Measurements from ENCODE around the gene AK5. TPM values are rescaled to one million over a fixed set of nuclear protein-coding genes. Genes with fewer than 3 reads are reported as not detected.
"Not testable (repeated sequence)": the region's sequence is repeated elsewhere in the genome, so short reads cannot be mapped to it uniquely, and the experiment has no call there.

The AK5 gene
- total and polyA plus RNA-seq, 9 donors = 0.45 to 3.5 (median 0.82) TPM; not detected in 2

- 6 to 16% (median 14%) methylated on average over 10 of the region's 10 CpGs for WGBS, 3 donors
- H3K27me3 ChIP-seq = no peaks in the 10 kb centered on the region
- DNase-seq = peak in 3 of 5 donors; percentile 27 to 49 (median 44)
- no peak overlapping the region for H3K27ac ChIP-seq
- no peaks in the 10 kb centered on the region for H3K9me3 ChIP-seq
- H3K36me3 ChIP-seq = no peaks in the 10 kb centered on the region
- peaks cover 6% of the 10 kb centered on the region for H3K4me1 ChIP-seq (ENCODE audit: insufficient read depth)
- no peak overlapping the region for H3K4me3 ChIP-seq
- TF ChIP-seq, protein P1, sequence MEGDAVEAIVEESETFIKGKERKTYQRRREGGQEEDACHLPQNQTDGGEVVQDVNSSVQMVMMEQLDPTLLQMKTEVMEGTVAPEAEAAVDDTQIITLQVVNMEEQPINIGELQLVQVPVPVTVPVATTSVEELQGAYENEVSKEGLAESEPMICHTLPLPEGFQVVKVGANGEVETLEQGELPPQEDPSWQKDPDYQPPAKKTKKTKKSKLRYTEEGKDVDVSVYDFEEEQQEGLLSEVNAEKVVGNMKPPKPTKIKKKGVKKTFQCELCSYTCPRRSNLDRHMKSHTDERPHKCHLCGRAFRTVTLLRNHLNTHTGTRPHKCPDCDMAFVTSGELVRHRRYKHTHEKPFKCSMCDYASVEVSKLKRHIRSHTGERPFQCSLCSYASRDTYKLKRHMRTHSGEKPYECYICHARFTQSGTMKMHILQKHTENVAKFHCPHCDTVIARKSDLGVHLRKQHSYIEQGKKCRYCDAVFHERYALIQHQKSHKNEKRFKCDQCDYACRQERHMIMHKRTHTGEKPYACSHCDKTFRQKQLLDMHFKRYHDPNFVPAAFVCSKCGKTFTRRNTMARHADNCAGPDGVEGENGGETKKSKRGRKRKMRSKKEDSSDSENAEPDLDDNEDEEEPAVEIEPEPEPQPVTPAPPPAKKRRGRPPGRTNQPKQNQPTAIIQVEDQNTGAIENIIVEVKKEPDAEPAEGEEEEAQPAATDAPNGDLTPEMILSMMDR (IDR thresholded peaks at IDR 0.05) = no peak
- TF ChIP-seq POLR2A (IDR thresholded peaks at IDR 0.05) (no peak), EP300 (IDR thresholded peaks at IDR 0.05) (no peak)
- intact Hi-C loops (cut with DNase I) = no loop called here
These were observed 233.3 kb downstream of the AK5 start for GRCh38 chr1:77514921-77515776.

DNA sequence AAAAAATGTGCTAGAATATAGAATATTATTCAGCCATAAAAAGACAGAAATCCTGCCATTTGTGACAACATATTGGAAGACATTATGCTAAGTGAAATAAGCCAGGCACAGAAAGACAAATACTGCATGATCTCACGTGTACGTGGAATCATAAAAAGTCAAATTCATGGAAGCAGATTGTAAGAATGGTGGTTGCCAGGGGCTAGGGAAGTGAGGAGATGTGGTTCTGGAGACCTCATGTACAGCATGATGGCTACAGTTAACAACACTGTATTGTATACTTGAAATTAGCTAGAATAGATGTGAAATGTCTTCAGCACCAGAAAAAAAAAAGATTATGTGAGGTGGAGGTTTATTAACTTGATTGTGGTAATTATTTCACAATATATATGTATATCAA, 234.3 kb downstream of the AK5 start:
- Histone ChIP-seq H3K4me1 (ENCODE audit: insufficient read depth) (peaks cover 6% of the 10 kb centered on the region), H3K36me3 (no peaks in the 10 kb centered on the region), H3K4me3 (no peak overlapping the region), H3K9me3 (no peaks in the 10 kb centered on the region), H3K27ac (no peak overlapping the region), H3K27me3 (no peaks in the 10 kb centered on the region)
- no peak for DNase-seq
- TF ChIP-seq, protein P1 (IDR thresholded peaks at IDR 0.05) = no peak
- WGBS, 3 donors = 74 to 90% (median 82%) methylated on average over 2 of the region's 2 CpGs
- intact Hi-C loops (cut with DNase I) = no loop called here

- TF ChIP-seq POLR2A (IDR thresholded peaks at IDR 0.05) = no peak
- TF ChIP-seq, protein P1 (IDR thresholded peaks at IDR 0.05) = no peak
- no peak for TF ChIP-seq EP300 (IDR thresholded peaks at IDR 0.05)
- 93 to 96% (median 94%) methylated on average over 3 of the region's 3 CpGs for WGBS, 3 donors
These were observed 242.2 kb downstream of the AK5 start for GRCh38 chr1:77524038-77524437.

DNA sequence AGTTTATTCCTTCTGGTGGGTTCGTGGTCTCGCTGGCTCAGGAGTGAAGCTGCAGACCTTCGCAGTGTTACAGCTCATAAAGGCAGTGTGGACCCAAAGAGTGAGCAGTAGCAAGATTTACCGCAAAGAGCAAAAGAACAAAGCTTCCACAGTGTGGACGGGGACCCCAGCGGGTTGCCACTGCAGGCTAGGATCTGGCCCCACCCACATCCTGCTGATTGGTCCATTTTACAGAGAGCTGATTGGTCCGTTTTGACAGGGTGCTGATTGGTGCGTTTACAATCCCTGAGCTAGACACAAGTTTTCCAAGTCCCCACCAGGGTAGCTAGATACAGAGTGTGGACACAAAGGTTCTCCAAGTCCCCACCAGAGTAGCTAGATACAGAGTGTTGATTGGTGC, 249.3 kb downstream of the AK5 start:
- not testable (repeated sequence) for H3K9me3 ChIP-seq; DNase-seq; H3K27me3 ChIP-seq; H3K4me3 ChIP-seq; H3K36me3 ChIP-seq; H3K4me1 ChIP-seq (ENCODE audit: insufficient read depth); H3K27ac ChIP-seq
- intact Hi-C loops (cut with DNase I) = loop anchor here in 3 of 4 donors (10.0 kb wide), 1 partner anchor 386 kb away; no protein-coding TSS in a partner anchor
- 95 to 98% (median 96%) methylated on average over 8 of the region's 8 CpGs for WGBS, 3 donors

More at GRCh38 chr1:77524038-77524437, 242.2 kb downstream of the AK5 start:
- DNase-seq = no peak
- Histone ChIP-seq H3K9me3 (no peaks in the 10 kb centered on the region), H3K36me3 (no peaks in the 10 kb centered on the region), H3K27me3 (no peaks in the 10 kb centered on the region), H3K4me3 (no peak overlapping the region), H3K27ac (no peak overlapping the region), H3K4me1 (ENCODE audit: insufficient read depth) (no peaks in the 10 kb centered on the region)
- intact Hi-C loops (cut with DNase I) = no loop called here

DNA sequence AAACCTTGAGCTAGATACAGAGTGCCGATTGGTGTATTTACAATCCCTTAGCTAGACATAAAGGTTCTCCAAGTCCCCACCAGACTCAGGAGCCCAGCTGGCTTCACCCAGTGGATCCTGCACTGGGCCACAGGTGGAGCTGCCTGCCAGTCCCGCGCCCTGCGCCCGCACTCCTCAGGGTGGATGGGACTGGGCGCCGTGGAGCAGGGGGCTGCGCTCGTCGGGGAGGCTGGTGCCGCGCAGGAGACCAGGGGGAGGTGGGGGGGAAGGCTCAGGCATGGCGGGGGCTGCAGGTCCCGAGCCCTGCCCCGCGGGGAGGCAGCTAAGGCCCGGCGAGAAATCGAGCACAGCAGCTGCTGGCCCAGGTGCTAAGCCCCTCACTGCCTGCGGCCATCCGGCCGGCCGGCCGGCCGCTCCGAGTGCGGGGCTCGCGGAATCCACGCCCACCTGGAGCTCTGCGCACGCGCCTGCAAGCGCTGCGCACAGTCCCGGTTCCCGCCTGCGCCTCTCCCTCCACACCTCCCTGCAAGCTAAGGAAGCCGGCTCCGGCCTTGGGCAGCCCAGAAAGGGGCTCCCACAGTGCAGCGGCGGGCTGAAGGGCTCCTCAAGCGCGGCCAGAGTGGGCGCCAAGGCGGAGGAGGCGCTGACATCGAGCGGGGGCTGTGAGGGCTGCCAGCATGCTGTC, 249.9 kb downstream of the AK5 start:
- WGBS, 3 donors = 96 to 99% (median 96%) methylated on average over 26 to 49 of the region's 49 CpGs
- not testable (repeated sequence) for H3K9me3 ChIP-seq; H3K36me3 ChIP-seq; H3K27ac ChIP-seq; H3K4me1 ChIP-seq (ENCODE audit: insufficient read depth); H3K27me3 ChIP-seq; DNase-seq; H3K4me3 ChIP-seq
- intact Hi-C loops (cut with DNase I) = loop anchor here in 3 of 4 donors (10.0 kb wide), 1 partner anchor 387 kb away; no protein-coding TSS in a partner anchor

All from ovary (tissue), 9 donors.